Kidney glomerular epithelial cell (primary cell): ENCODE results near the gene POLR2J2.
"Not testable (repeated sequence)": the region's sequence is repeated elsewhere in the genome, so short reads cannot be mapped to it uniquely, and the experiment has no call there.

Source experiments
- DNase-seq: peaks from one replicate; lab custom pipeline; 2025; lab: John Stamatoyannopoulos, UW

The POLR2J2 gene

GRCh38 chr7:102671166-102671955 lies at the start of gene POLR2J2:
Gene POLR2J2 (minus strand): TSS chr7:102671663. CDS start chr7:102671601, 62 bp downstream.
- DNase-seq, result not testable (repeated sequence)

- not testable (repeated sequence) for DNase-seq
Measured at GRCh38 chr7:102718491-102718890, 47.0 kb upstream of the POLR2J2 start.

- not testable (repeated sequence) for DNase-seq
Measured at GRCh38 chr7:102715718-102716117, 44.3 kb upstream of the POLR2J2 start.

GRCh38 chr7:102714774-102715522 lies 43.5 kb upstream of the POLR2J2 start:
- DNase-seq, result not testable (repeated sequence)

GRCh38 chr7:102713691-102714080 lies 42.2 kb upstream of the POLR2J2 start:
- not testable (repeated sequence) for DNase-seq

- not testable (repeated sequence) for DNase-seq
Measured at GRCh38 chr7:102713011-102713690, 41.7 kb upstream of the POLR2J2 start.

- DNase-seq, result not testable (repeated sequence)
Measured at GRCh38 chr7:102698962-102699750, 27.7 kb upstream of the POLR2J2 start.

GRCh38 chr7:102697642-102698512 lies 26.4 kb upstream of the POLR2J2 start:
- DNase-seq, result not testable (repeated sequence)

GRCh38 chr7:102696009-102696408 lies 24.5 kb upstream of the POLR2J2 start:
- DNase-seq, result not testable (repeated sequence)

GRCh38 chr7:102695033-102695552 lies 23.6 kb upstream of the POLR2J2 start:
- DNase-seq, result not testable (repeated sequence)

GRCh38 chr7:102694008-102694407 lies 22.5 kb upstream of the POLR2J2 start:
- DNase-seq, result not testable (repeated sequence)

- DNase-seq, result not testable (repeated sequence)
Measured at GRCh38 chr7:102690602-102691001, 19.1 kb upstream of the POLR2J2 start.

- not testable (repeated sequence) for DNase-seq
Measured at GRCh38 chr7:102689436-102690282, 18.2 kb upstream of the POLR2J2 start.

- DNase-seq, result not testable (repeated sequence)
Measured at GRCh38 chr7:102688299-102689036, 17.0 kb upstream of the POLR2J2 start.

- not testable (repeated sequence) for DNase-seq
Measured at GRCh38 chr7:102682560-102682959, 11.1 kb upstream of the POLR2J2 start.

- DNase-seq, result not testable (repeated sequence)
Measured at GRCh38 chr7:102680780-102681179, 9.3 kb upstream of the POLR2J2 start.

GRCh38 chr7:102675545-102675944 lies 4.1 kb upstream of the POLR2J2 start:
- not testable (repeated sequence) for DNase-seq

- DNase-seq, result not testable (repeated sequence)
Measured at GRCh38 chr7:102673447-102674067, 2.1 kb upstream of the POLR2J2 start.
